Measurements from ENCODE around the gene FABP1. TPM values are rescaled to one million over a fixed set of nuclear protein-coding genes. Genes with fewer than 3 reads are reported as not detected.

Gene FABP1
- total RNA-seq, 1 experiment from 2014 or later = not detected

DNA sequence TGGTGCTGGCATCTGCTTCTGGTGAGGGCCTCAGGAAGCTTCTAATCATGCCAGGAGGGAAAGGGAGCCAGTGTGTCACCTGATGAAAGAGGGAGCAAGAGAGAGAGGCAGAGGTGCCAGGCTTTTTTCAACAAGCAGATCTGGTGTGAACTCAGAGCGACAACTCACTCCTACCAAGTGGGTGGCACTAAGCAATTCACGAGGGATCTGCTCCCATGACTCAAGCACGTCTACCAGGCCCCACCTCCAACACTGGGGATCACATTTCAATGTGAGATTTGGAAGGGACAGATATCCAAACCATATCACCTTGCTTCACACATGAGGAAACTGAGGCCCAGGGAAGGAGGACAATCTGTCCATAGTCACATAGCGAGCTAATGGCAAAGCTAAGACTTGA is 19.1 kb downstream of the FABP1 start:
- TF ChIP-seq, protein P1, sequence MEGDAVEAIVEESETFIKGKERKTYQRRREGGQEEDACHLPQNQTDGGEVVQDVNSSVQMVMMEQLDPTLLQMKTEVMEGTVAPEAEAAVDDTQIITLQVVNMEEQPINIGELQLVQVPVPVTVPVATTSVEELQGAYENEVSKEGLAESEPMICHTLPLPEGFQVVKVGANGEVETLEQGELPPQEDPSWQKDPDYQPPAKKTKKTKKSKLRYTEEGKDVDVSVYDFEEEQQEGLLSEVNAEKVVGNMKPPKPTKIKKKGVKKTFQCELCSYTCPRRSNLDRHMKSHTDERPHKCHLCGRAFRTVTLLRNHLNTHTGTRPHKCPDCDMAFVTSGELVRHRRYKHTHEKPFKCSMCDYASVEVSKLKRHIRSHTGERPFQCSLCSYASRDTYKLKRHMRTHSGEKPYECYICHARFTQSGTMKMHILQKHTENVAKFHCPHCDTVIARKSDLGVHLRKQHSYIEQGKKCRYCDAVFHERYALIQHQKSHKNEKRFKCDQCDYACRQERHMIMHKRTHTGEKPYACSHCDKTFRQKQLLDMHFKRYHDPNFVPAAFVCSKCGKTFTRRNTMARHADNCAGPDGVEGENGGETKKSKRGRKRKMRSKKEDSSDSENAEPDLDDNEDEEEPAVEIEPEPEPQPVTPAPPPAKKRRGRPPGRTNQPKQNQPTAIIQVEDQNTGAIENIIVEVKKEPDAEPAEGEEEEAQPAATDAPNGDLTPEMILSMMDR (conservative IDR thresholded peaks at IDR 0.05; ENCODE audit: low read depth, low read length) = no peak
- no peak for TF ChIP-seq EZH2 (IDR thresholded peaks at IDR 0.05; ENCODE audit: borderline replicate concordance, low read depth, low read length, poor library complexity, severe bottlenecking)
- Histone ChIP-seq H3K4me1 (ENCODE audit: insufficient read depth, low read length, poor library complexity, severe bottlenecking) (no peaks in the 10 kb centered on the region), H3K36me3 (ENCODE audit: insufficient read depth, low read length, poor library complexity, severe bottlenecking) (no peaks in the 10 kb centered on the region), H3K9me3 (ENCODE audit: low read depth, low read length, poor library complexity, severe bottlenecking) (no peaks in the 10 kb centered on the region), H3K4me3 (ENCODE audit: low read depth, low read length, poor library complexity, severe bottlenecking) (no peak overlapping the region), H3K27ac (ENCODE audit: low read depth, low read length, poor library complexity, severe bottlenecking) (no peak overlapping the region), H3K27me3 (replicated peaks; ENCODE audit: insufficient read depth, low read depth, low read length, poor library complexity) (peaks cover 8% of the 10 kb centered on the region)
- no peak for DNase-seq (ENCODE audit: low spot score)
- ChIA-PET POLR2A (ENCODE audit: low non-redundant PET) (no interaction called here), CTCF (no interaction called here)
- intact Hi-C loops (cut with micrococcal nuclease; ENCODE audit: unreplicated experiment) = no loop called here
- no TSS peak for BruUV-seq (replicated peaks)

DNA sequence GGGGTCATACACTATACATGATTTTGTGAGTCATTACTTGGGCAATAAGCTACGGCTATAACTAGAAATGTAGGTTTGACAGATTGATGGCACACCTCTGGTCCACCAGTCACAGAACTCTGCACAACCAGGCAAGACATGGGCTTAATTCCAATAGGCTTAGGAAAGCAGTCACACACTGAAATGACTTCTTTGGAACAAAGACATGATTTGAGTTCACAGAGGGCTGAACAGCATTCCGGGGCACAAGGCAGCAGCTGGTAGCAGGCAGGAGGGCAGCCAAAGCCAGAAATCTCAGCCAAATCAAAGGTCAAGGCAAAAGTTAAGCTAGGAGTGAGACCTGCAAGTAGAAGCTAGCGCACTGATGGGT is 27.4 kb downstream of the FABP1 start:
- Histone ChIP-seq H3K4me3 (ENCODE audit: low read depth, low read length, poor library complexity, severe bottlenecking) (no peak overlapping the region), H3K9me3 (ENCODE audit: low read depth, low read length, poor library complexity, severe bottlenecking) (no peaks in the 10 kb centered on the region), H3K27me3 (replicated peaks; ENCODE audit: insufficient read depth, low read depth, low read length, poor library complexity) (no peaks in the 10 kb centered on the region), H3K27ac (ENCODE audit: low read depth, low read length, poor library complexity, severe bottlenecking) (no peak overlapping the region), H3K36me3 (ENCODE audit: insufficient read depth, low read length, poor library complexity, severe bottlenecking) (no peaks in the 10 kb centered on the region), H3K4me1 (ENCODE audit: insufficient read depth, low read length, poor library complexity, severe bottlenecking) (peaks cover 10% of the 10 kb centered on the region)
- BruUV-seq (replicated peaks) = no TSS peak
- TF ChIP-seq EZH2 (IDR thresholded peaks at IDR 0.05; ENCODE audit: borderline replicate concordance, low read depth, low read length, poor library complexity, severe bottlenecking) = no peak
- TF ChIP-seq, protein P1 (conservative IDR thresholded peaks at IDR 0.05; ENCODE audit: low read depth, low read length) = no peak
- POLR2A ChIA-PET (ENCODE audit: low non-redundant PET) = no interaction called here
- intact Hi-C loops (cut with micrococcal nuclease; ENCODE audit: unreplicated experiment) = no loop called here
- no peak for DNase-seq (ENCODE audit: low spot score)
- CTCF ChIA-PET = no interaction called here

DNA sequence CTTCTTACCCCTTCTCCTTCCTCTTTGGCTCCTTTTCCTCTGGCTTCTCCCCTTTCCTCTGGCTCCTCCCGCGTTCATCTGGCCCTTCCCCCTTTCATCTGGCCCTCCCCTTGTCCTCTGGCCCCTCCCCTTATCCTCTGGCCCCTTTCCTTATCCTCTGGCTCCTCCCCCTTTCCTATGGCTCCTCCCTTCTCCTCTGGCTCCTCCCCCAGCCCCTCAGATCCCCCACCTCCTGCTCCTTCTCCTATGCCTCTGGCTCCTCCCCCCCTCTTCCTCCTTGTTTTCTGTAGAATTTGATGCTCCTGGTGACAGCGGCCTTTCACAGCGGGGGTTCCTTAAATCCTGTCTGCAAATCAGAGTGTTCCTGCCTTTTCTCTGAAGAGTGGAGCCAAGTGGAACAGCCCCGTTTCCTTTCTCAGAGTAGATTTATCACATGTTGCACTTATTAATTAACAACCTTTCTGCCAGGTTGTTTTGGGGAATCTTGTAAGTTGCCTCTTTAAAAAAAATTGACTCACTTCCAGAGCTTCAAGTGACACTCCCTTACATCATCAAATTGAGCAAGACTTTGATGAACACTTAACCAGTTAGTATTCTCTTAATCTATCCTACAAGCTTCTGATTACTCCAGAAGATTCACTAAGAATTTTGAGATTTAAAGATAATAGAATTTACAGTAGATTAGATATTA is 27.9 kb downstream of the FABP1 start:
- CTCF ChIA-PET = no interaction called here
- Histone ChIP-seq H3K4me1 (ENCODE audit: insufficient read depth, low read length, poor library complexity, severe bottlenecking) (peaks cover 10% of the 10 kb centered on the region), H3K4me3 (ENCODE audit: low read depth, low read length, poor library complexity, severe bottlenecking) (no peak overlapping the region), H3K27me3 (replicated peaks; ENCODE audit: insufficient read depth, low read depth, low read length, poor library complexity) (no peaks in the 10 kb centered on the region), H3K27ac (ENCODE audit: low read depth, low read length, poor library complexity, severe bottlenecking) (no peak overlapping the region), H3K36me3 (ENCODE audit: insufficient read depth, low read length, poor library complexity, severe bottlenecking) (no peaks in the 10 kb centered on the region), H3K9me3 (ENCODE audit: low read depth, low read length, poor library complexity, severe bottlenecking) (no peaks in the 10 kb centered on the region)
- intact Hi-C loops (cut with micrococcal nuclease; ENCODE audit: unreplicated experiment) = no loop called here
- DNase-seq (ENCODE audit: low spot score) = peak; percentile 92
- BruUV-seq (replicated peaks) = no TSS peak
- POLR2A ChIA-PET (ENCODE audit: low non-redundant PET) = no interaction called here
- TF ChIP-seq, protein P1 (conservative IDR thresholded peaks at IDR 0.05; ENCODE audit: low read depth, low read length) = no peak
- no peak for TF ChIP-seq EZH2 (IDR thresholded peaks at IDR 0.05; ENCODE audit: borderline replicate concordance, low read depth, low read length, poor library complexity, severe bottlenecking)
